Parathyroid adenoma (tissue), 2 donors: Measurements from ENCODE around the gene SLC8A1.

Experiments used
- H2AFZ ChIP-seq: fragments of 300-600 bp; sonication (generic); one replicate; pipeline ENCODE4 v1.7.0; 2017; ENCODE audit warnings: antibody characterized with exemption, mild to moderate bottlenecking
- H3K27ac ChIP-seq: fragments of 300-600 bp; sonication (generic); one replicate; pipeline ENCODE4 v1.7.0; 2017
- H3K27me3 ChIP-seq: fragments of 300-600 bp; sonication (generic); one replicate; pipeline ENCODE4 v1.7.0; 2017; ENCODE audit warnings: low read length; ENCODE audit not compliant: control insufficient read depth, insufficient read depth
- H3K36me3 ChIP-seq: fragments of 300-600 bp; sonication (generic); one replicate; pipeline ENCODE4 v1.7.0; 2017; ENCODE audit warnings: low read length; ENCODE audit not compliant: control insufficient read depth, insufficient read depth
- H3K4me1 ChIP-seq: fragments of 300-600 bp; sonication (generic); one replicate; pipeline ENCODE4 v1.7.0; 2017; ENCODE audit warnings: control low read depth
- H3K4me2 ChIP-seq: fragments of 300-600 bp; sonication (generic); one replicate; pipeline ENCODE4 v1.7.0; 2017; ENCODE audit warnings: low read length
- H3K4me3 ChIP-seq: fragments of 300-600 bp; sonication (generic); one replicate; pipeline ENCODE4 v1.7.0; 2017; ENCODE audit warnings: low read depth, low read length
- H3K79me2 ChIP-seq: fragments of 300-600 bp; sonication (generic); one replicate; pipeline ENCODE4 v1.7.0; 2017; ENCODE audit warnings: control low read depth
- H3K9ac ChIP-seq: fragments of 300-600 bp; sonication (generic); one replicate; pipeline ENCODE4 v1.7.0; 2017; ENCODE audit warnings: mild to moderate bottlenecking
- H3K9me3 ChIP-seq: fragments of 300-600 bp; sonication (generic); one replicate; pipeline ENCODE4 v1.7.0; 2017; ENCODE audit warnings: low read length; ENCODE audit not compliant: control insufficient read depth
- CTCF ChIP-seq: fragments of 300-600 bp; sonication (generic); IDR thresholded peaks from one replicate; pipeline ENCODE4 v1.7.0; 2017; ENCODE audit warnings: antibody characterized with exemption, mild to moderate bottlenecking
- donor health status: primary hyperparathyroidism.

SLC8A1 gene

GRCh38 chr2:40123326-40123725 is 328.6 kb downstream of the SLC8A1 start:
- Histone ChIP-seq H3K4me1 (no peaks in the 10 kb centered on the region), H3K79me2 (no peaks in the 10 kb centered on the region), H3K4me2 (no peak overlapping the region), H3K27ac (no peak overlapping the region), H3K9ac (no peak overlapping the region), H3K4me3 (no peak overlapping the region), H3K27me3 (no peaks in the 10 kb centered on the region), H3K9me3 (no peaks in the 10 kb centered on the region), H2AFZ (no peak overlapping the region), H3K36me3 (no peaks in the 10 kb centered on the region)
- no peak for TF ChIP-seq CTCF

DNA sequence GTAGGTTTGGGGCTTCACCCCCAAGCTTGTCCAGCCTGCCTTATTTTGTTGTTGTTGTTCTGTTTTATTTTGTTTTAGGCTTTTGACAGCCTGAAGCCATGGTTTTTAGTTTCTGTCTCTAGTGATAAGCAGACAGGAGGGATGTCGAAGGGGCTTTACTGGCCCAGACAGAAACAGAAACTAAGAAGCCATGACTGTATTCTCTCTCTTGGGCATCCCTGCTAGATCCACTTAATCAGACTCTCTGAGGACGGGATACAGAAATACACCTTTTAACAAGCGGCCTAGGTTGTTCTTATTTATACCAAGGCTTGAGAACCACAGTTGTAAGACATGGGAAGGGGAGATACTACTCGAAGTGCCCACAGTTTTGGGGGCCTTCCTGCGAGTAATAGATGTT is 330.9 kb downstream of the SLC8A1 start:
- no peaks in the 10 kb centered on the region for H3K9me3 ChIP-seq
- H3K79me2 ChIP-seq = no peaks in the 10 kb centered on the region
- no peaks in the 10 kb centered on the region for H3K4me1 ChIP-seq
- no peak overlapping the region for H3K27ac ChIP-seq
- no peak overlapping the region for H3K9ac ChIP-seq
- no peaks in the 10 kb centered on the region for H3K27me3 ChIP-seq
- no peak for TF ChIP-seq CTCF
- no peak overlapping the region for H2AFZ ChIP-seq
- H3K4me2 ChIP-seq = no peak overlapping the region
- no peak overlapping the region for H3K4me3 ChIP-seq
- no peaks in the 10 kb centered on the region for H3K36me3 ChIP-seq

- no peaks in the 10 kb centered on the region for H3K4me1 ChIP-seq
Measured at GRCh38 chr2:40120026-40120425, 331.9 kb downstream of the SLC8A1 start.

GRCh38 chr2:40118622-40119021 is 333.3 kb downstream of the SLC8A1 start:
- Histone ChIP-seq H3K4me2 (no peak overlapping the region), H3K36me3 (no peaks in the 10 kb centered on the region), H3K9me3 (no peaks in the 10 kb centered on the region), H3K9ac (no peak overlapping the region), H3K79me2 (no peaks in the 10 kb centered on the region), H3K27ac (no peak overlapping the region), H3K27me3 (no peaks in the 10 kb centered on the region), H3K4me1 (no peaks in the 10 kb centered on the region), H3K4me3 (no peak overlapping the region), H2AFZ (no peak overlapping the region)
- TF ChIP-seq CTCF = no peak

More at GRCh38 chr2:40120026-40120425, 331.9 kb downstream of the SLC8A1 start:
- no peaks in the 10 kb centered on the region for H3K79me2 ChIP-seq
- no peaks in the 10 kb centered on the region for H3K9me3 ChIP-seq
- no peak overlapping the region for H3K4me2 ChIP-seq
- no peak overlapping the region for H3K9ac ChIP-seq
- no peaks in the 10 kb centered on the region for H3K27me3 ChIP-seq
- H2AFZ ChIP-seq = no peak overlapping the region
- no peak overlapping the region for H3K27ac ChIP-seq
- TF ChIP-seq CTCF = no peak
- H3K36me3 ChIP-seq = no peaks in the 10 kb centered on the region
- H3K4me3 ChIP-seq = no peak overlapping the region

GRCh38 chr2:40115894-40116293 is 336.0 kb downstream of the SLC8A1 start:
- Histone ChIP-seq H3K4me2 (no peak overlapping the region), H3K9me3 (no peaks in the 10 kb centered on the region), H3K79me2 (no peaks in the 10 kb centered on the region), H3K27me3 (no peaks in the 10 kb centered on the region), H3K4me1 (no peaks in the 10 kb centered on the region), H3K4me3 (no peak overlapping the region), H3K36me3 (no peaks in the 10 kb centered on the region), H3K27ac (no peak overlapping the region), H2AFZ (no peak overlapping the region), H3K9ac (no peak overlapping the region)
- no peak for TF ChIP-seq CTCF
